Measurements from ENCODE around the gene CGREF1. TPM values are rescaled to one million over a fixed set of nuclear protein-coding genes. Genes with fewer than 3 reads are reported as not detected.

The CGREF1 gene, protein sequence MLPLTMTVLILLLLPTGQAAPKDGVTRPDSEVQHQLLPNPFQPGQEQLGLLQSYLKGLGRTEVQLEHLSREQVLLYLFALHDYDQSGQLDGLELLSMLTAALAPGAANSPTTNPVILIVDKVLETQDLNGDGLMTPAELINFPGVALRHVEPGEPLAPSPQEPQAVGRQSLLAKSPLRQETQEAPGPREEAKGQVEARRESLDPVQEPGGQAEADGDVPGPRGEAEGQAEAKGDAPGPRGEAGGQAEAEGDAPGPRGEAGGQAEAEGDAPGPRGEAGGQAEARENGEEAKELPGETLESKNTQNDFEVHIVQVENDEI
- 2.9 and 3.1 TPM in 2 replicates for total RNA-seq

DNA sequence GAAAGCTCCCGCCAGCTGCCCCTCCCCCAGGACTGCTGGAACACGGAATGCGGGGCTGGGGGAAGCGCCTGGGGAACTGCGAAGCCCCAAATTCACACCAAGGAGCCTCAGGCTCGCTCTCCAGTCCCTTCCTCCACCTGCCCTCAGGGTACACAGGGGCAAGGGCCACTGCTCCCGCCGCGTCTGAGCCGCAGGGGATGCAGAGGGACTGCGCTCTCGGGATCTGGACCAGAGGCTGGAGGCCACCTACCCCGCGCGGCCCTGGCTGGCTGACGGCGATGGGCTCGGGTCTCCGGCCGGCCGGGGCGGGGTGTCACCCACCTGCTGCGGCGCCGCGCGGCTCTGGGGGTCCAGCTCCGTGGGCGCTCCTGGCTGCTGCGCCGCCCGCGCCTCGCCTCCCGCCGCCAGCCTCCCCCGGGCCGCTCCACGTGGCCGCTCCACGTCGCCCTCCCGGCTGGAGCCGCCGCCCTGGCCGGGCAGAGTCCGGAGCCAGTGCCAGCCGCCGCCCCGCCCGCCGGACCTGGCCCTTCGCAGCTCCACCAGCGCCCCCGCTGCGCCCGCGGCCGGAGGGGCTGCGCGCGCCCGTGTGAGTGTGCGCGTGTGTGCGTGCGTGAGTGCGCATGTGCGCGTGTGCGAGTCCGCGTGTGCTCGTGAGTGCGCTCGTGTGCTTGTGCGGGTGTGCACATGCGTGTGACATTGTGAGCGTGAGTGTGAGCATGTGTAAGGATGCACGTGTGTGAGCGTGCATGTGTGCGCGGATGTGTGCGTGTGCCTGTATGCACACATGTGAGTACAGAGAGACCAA lies at the start of gene CGREF1:
Gene CGREF1 (minus strand): TSS at position 604 of the 805 bp plus-strand sequence. CDS start 14,762 bp downstream, outside the sequence.
- intact Hi-C loops (cut with micrococcal nuclease), result no loop called here

DNA sequence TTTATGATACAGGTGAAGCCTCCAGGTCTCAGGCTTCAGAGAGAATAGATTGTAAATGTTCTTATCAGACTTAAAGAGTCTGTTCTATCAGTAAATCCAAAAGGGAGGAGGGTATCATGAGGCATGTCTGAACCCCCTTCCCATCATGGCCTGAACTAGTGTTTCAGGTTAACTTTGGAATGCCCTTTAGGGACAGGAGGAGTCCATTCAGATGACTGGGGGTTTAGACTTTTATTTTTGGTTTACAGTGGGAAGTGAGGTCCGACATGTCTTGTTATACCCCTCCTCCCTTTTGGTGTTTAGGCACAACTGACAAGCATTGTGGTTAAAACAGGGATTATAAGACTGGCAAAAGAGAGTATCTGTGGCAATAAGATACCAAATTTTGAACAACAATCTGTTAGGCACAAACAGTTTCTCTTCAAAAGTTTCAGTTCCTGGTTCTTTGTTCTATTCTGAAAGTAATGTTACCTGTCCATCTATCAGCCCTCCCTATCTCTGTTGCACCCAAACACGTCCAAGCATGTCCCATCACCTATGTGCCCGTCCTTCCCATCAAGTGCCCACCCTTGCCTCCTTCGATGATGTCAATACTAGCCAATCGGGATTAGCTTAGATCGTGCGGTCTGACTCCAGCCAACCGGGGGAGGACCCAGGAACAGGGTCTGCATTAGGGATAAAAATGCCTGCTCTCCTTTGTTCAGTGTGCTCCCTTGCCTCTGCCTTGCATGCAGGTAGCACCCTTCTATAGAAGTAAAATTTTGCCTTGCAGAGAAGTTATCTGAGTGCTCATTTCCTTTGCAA lies 46.2 kb upstream of the CGREF1 start:
- intact Hi-C loops (cut with micrococcal nuclease), result no loop called here

DNA sequence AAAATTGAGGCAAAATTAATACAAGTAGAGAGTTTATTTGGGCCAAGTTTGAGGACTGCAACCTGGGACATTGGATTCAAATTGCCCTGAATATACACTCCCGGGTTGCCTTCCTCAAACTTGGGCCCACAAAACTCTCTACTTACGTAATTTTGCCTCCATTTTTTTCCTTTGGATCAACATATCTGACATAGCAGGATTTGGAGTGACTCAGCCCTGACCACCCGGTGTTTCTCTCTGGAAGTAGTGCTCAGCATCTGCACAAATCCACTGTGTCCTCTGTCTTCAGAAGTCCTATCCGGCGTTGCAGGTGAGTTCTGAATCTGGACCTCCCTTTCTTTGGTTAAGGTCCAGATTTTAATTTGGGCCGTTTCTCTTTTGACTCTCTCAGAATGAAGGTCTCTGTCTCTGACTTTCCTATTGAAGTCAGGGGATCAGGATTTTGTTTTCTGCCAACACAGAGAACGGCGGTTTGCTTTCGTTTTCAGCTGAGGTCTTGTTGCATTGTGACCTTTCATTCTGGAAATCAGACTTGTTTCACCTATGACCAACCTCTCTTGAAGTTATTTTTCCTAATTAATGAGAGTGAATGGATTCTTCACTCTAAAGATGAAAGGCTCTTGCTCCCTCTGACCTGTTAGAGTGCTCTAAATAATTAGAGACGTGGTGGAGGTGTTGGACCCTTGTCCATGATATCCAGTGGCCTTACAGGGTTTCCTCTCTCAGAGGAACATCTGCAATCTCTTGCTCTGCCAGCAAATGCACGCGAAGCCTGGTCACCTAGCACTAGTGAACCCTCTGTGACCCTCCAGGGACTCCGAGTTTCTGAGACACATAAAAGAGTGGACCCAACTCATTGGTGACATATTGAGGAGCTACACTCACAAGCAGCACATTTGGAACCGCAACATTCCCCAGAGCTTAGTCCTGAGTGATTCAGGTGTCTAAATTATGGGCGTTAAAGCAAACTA lies 43.5 kb upstream of the CGREF1 start:
- intact Hi-C loops (cut with micrococcal nuclease), result no loop called here

DNA sequence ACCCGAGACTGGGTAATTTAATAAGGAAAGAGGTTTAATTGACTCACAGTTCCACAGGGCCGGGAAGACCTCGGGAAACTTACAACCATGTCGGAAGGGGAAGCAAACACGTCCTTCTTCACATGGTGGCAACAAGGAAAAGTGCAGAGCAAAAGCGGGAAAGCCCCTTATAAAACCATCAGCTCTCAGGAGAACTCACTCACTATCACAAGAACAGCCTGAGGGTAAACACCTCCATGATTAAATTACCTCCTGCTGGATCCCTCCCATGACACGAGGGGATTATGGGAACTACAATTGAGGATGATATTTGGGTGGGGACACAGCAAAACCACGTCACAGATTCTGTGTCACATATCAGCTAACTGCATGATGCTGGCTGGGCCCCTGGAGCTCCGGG lies 41.3 kb upstream of the CGREF1 start:
- intact Hi-C loops (cut with micrococcal nuclease), result no loop called here

DNA sequence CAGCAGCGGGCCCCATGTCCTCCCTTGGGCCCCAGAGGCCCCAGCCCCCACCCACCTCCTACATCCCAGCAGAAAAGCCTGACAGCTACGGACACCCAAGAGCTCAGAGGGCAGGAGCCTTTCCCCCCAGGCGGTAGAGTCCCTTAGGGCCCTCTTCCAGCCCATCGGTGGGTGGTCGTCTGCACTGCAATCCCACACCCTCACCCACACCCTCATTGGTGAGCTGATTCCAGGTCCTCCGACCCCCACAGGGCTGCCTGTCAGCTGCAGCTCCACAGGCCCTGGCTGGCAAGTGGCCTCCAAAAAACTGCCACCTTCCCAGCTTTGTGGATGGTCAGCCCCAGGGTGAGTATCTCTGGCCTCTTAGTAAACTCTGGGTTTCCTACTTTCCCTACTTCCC lies 40.3 kb upstream of the CGREF1 start:
- intact Hi-C loops (cut with micrococcal nuclease), result no loop called here

DNA sequence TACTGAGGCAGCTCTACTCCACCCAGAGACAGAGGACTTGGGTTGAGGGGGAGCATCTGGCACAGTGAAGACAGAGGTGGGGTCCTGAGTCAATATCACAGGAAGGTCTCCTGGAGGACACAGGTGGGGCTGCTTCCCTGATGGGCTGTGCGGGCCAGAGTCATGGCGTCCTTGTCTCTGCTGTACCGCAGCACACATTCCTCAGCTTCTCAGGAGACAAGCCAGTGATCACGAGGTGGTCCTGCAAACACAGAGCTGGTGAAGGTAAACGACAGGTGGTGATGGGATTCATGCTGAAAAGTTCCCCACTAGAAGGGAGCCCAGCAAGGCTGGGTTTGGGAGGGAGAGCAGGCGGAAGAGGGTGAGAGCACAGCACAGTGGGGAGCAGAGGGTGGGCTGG lies 39.5 kb upstream of the CGREF1 start:
- intact Hi-C loops (cut with micrococcal nuclease), result no loop called here

DNA sequence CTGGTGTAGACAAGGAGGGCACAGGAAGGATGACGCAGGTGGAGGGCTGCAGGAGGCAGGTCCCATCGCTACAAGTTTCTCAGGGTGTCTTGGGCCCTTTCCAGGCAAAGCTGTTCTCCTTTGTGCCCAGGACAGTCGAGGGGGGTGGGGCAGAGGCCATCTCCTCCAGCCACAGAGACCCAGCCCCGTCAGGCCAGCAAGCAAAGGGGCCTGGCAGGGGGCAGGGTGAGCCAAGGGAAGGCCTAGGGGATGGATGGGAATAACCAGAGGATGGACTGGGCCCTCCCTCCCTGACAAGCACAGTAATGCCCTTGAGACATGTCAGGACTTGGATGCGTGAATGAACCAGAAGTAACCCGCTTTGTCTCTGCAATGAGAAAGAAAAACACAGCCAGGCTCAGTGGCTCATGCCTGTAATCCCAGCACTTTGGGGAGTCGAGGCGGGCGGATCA lies 36.2 kb upstream of the CGREF1 start:
- intact Hi-C loops (cut with micrococcal nuclease), result no loop called here

DNA sequence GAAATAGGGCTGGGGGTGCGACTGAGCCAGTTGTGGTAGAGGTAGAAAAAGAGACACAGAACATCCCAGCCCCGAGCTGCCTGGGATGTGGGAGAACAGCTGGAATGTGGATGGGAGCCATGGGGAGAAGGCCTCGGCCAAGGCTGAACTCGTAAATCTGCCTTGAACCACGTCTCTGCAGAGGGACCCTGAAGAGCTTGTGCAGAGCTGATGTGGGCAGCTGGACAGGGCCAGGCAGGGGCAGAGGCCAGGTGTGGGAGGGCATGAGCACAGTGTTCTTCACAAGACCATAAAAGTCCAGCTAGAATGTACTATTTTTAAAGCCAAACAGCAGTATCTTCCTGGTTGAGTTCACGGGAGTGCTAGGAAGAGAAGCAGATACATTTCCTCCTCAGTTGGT lies 35.6 kb upstream of the CGREF1 start:
- intact Hi-C loops (cut with micrococcal nuclease), result no loop called here

DNA sequence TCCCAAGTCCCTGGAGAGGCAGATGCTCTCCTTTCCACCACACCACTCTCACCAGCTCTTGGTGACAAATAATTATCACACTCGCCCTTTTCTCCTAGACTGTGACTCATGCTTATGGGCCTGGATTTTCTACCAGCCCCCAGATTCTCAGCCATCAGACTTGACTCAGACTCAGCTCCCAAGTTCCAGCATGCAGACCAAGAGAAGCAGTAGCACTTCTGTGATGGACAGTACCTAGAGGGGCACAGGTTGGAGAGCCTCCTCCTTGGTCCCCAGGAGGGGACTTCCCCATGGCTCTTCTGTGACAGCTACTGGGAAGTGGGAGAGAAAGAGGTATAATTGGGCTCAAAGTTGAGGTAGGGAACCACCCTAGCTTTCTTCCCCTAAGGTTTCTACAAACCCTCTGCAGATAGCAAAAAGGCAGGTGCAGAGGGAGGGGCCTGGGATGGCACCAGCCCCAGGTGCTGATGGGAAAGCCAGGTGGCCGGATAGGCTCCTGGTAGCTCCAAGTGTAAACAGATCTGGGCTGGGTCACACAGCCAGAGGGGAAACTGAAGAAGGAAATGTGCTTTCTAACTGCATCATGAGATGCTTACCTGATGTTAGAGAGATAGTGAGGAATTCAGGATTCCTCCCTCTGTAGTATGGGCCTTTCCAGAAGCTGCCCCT lies 34.0 kb upstream of the CGREF1 start:
- intact Hi-C loops (cut with micrococcal nuclease), result no loop called here

DNA sequence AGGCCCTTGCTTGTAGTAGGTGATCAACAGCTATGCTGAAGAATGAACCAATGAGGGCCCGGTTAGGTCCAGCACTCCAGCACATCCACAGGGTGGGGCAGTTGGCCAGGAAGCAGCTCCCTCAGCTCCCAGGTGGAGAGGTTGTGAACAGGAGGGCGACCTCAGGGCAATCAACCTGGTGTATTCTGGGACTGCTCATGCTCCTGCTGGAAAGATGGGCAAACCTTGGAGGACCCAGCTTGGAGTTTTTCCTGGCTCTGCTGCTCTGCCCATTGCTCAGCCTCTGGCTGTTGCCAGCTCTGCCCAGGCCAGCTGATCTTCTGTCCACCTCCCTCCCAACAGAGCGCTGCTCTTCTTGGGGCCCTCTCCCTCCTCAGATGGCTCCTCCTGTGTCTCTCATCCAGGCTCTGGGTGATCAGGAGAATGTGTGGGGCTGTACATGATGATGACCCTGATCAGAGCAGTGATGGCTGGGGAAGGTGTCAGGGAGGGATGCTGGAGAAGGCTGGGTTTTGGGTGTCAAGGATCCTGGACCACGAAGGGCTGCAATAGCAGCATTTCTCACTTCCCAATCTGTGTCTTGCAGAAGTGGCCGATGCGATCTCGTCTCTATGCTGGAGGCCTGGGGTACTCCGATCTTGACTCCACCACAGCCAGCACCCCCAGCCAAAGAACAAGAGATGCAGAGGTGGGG lies 33.3 kb upstream of the CGREF1 start:
- intact Hi-C loops (cut with micrococcal nuclease), result no loop called here

DNA sequence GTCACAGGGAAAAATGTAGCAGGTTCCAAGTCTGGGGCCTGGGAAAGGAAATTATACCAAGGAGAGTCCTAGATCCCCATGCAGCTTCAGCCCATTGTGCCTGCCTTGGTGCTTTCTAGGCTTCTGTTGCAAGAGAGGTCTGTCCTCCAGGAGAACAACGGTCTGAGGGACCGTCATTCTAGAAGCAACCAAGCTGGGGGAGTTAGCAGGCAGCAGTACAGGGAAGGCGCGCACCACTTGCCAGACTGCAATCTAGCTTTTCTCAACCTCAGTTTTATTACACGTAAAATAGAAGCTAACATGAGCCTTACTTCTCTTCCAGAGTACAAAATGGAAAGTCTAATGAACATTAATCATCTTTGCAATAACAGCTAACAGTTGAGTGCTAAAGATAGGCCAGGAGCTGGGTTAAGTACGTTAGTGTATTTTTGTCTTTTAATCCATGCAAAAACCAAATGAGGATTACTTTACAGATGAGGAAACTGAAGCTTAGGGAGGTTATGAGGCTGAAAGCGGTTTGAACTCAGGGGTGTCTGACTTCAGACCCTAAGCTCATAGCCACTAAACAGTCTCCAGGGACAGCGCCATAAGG lies 31.8 kb upstream of the CGREF1 start:
- intact Hi-C loops (cut with micrococcal nuclease), result no loop called here

DNA sequence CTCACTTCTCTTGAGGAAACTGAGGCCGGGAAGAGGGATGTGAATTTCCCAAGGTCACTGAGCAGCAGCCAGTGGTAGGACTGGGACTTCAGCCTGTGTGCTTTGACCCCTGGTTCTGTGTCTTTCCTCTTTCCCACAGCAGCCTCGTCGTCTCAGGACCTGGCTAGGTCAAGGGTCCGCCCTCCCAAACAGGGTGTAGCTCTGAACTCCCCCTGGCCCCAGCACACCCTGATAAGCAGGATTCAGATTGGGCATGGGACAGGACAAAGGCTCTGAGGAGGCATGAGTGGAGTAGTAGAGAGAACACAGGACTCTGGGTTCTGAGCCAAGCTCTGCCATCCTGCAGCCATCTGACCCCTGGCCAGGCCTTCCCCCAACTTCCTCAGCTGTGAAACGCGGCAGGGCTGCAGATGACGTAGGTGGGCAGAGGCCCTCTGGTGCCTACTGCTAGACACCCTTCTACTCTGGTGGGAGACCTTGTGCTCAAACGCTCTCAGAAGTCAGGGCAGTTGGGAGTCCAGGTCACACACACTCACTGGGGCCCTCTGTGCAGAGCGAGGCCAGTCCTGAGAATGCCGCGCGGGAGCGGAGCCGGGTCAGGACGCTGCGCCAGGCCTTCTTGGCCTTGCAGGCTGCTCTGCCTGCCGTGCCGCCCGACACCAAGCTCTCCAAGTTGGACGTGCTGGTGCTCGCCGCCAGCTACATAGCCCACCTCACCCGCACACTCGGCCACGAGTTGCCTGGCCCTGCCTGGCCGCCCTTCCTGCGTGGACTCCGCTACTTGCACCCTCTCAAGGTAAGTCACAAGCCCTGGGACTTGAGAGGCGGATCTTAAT lies 30.9 kb upstream of the CGREF1 start:
- intact Hi-C loops (cut with micrococcal nuclease), result no loop called here

DNA sequence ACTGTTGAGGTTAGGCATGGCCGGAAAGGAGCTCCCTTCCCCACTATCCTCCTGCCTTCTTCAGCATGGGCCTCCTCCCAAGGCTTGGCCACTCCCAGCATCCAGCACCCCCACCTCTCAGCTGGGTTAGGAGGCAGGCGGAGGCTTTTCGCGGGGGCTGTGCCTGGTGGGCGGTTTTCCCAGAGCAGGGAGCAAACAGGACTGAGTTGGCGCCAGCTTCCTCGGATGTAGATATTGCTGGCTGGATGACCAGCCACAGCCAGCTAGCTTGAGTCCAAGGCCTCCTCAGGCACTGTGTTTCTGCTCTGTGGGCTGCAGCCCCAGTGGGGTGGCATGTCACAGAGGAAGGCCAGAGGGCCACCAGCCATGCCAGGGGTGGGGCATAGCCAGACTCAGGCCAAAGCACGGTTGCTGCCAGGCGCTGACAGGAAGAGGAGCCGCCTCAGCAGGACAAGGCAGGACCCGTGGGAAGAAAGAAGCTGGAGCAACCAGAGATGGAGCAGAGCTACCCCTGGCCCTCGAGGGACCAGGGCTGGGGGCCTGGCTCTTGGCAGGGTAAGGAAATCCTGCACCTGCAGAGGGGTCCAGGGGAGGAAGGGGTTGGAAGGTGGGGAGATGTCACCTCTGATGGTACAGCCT lies 30.0 kb upstream of the CGREF1 start, which contains the start of gene TCF23:
Gene TCF23 (plus strand): TSS at position 204 of the 639 bp plus-strand sequence. CDS start 130 bp downstream, at position 334.
- intact Hi-C loops (cut with micrococcal nuclease), result no loop called here

DNA sequence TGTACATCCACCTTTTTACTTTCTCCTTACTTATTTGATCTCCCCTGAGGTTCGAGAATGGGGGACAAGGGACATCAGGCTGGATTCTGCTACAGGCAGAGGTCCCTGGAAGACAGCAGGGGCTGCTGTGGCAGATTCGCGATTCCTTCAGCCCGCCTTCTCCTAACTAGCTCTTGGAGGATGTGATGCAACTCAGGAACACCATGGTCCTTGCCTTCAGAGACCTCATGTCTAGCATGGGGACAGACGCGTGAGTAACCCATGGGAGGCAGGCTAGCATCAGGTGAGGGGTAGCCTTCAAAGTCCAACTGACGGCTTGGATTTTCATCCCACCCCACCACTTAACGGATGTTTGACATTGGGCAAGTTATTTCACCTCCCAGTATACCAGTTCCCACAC lies 29.0 kb upstream of the CGREF1 start:
- intact Hi-C loops (cut with micrococcal nuclease), result no loop called here

DNA sequence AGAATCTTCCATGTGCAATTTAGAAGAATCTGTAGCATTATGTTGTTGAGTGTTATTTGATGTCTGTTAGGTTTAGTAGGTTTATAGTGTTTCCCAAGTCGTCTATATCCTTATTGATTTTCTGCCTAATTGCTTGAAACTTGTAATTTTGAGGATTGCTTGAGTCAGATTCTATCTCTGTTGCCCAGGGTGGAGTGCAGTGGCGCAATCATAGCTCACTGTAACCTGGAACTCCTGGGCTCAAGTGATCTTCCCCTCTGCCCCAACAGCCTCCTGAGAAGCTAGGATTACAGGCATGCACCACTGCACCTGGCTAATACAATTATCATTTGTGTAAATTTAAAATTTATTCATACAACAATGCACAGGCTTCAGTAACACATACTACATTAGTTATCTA lies 26.8 kb upstream of the CGREF1 start:
- intact Hi-C loops (cut with micrococcal nuclease), result no loop called here

DNA sequence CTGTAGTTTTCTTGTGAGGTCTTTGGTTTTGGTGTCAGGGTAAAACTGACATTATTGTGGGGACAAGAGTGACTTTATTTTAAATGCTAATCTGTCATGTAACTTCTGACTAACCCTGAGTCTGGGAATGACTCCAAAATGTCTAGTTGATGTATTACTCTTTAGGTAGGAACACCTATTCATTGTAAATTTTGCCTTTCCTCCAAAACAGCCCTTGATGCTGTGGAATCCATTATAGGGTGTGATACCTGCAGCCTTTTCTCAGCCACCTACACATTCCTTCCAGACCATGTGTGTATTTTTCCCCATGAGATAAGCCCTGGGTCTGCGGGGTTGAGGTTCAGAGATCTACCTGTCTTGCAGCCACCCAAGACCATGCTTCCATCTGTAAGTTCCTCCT lies 24.4 kb upstream of the CGREF1 start:
- intact Hi-C loops (cut with micrococcal nuclease), result no loop called here

DNA sequence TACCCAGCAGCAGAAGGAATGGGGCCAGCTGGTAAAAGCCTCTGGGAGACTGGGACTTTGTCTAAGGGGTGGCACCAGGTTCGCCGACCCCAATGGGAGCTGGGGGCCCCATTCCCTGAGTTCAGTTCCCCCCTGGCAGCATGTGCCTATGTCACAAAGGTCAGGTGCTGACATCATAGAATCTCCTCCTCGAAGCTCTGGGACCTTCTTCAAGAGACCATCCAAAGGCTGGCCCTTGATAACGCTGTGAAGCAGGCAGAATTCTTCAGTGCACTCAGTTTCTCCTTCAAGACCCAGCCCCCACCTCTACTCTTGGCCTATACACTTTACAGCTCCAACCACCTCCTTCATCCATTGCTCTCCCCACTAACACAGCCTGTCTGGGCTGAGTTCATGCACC lies 20.4 kb upstream of the CGREF1 start, which contains the start of gene PRR30:
Gene PRR30 (minus strand): TSS at position 101 of the 400 bp plus-strand sequence. CDS start 1,081 bp downstream, outside the sequence.
- intact Hi-C loops (cut with micrococcal nuclease), result no loop called here

Data from T-helper 2 cell treated with Interferon-gamma antibody and Interleukin-4, amounts not matched to agents 100 ng/mL and 5 ng/mL, for 36 hours (primary cell).